Tibial nerve (tissue), 4 donors: Measurements from ENCODE around the gene CYP4A22. TPM values are rescaled to one million over a fixed set of nuclear protein-coding genes. Genes with fewer than 3 reads are reported as not detected.

Experiments used
- DNase-seq, 2 donors: peaks; one replicate each; pipeline ENCODE4 v3.0.0-alpha.2; 2019; ENCODE audit warnings: low spot score in 2 of 2
- H3K27ac ChIP-seq, 4 donors: fragments of 200-600 bp; sonication (generic) in 3 of 4; one replicate each; pipeline ENCODE4 v1.5.1; 2017 to 2019; ENCODE audit warnings: mild to moderate bottlenecking in 1 of 4
- H3K27me3 ChIP-seq, 2 donors: fragments of 200-600 bp; sonication (generic) in 1 of 2; one replicate each; pipeline versions ENCODE4 v1.5.1 to v1.6.0; 2017 to 2019
- H3K36me3 ChIP-seq, 3 donors: fragments of 200-600 bp; sonication (generic); one replicate each; pipeline ENCODE4 v1.5.1; 2018 to 2019
- H3K4me1 ChIP-seq, 4 donors: fragments of 200-600 bp; sonication (generic) in 3 of 4; one replicate each; pipeline ENCODE4 v1.5.1; 2017 to 2019
- H3K4me3 ChIP-seq, 4 donors: fragments of 200-600 bp; sonication (generic) in 3 of 4; one replicate each; pipeline ENCODE4 v1.5.1; 2017 to 2019; ENCODE audit warnings: mild to moderate bottlenecking in 1 of 4, moderate library complexity in 1 of 4
- H3K9me3 ChIP-seq, 4 donors: fragments of 200-600 bp; sonication (generic) in 3 of 4; one replicate each; pipeline ENCODE4 v1.5.1; 2017 to 2019
- EP300 ChIP-seq, 2 donors: sonication (generic); formaldehyde crosslinking; IDR thresholded peaks; one replicate each; pipeline ENCODE4 v1.6.1; 2017; ENCODE audit warnings: antibody characterized with exemption in 2 of 2, mild to moderate bottlenecking in 1 of 2
- POLR2A ChIP-seq, 2 donors: fragments of 450-650 bp; IDR thresholded peaks; one replicate each; pipeline ENCODE4 v1.6.1; 2017; ENCODE audit warnings: antibody characterized with exemption in 2 of 2, mild to moderate bottlenecking in 2 of 2, moderate library complexity in 2 of 2
- WGBS, 2 donors: methylation state at CpG; one replicate each; pipeline ENCODE4 v1.1.5; 2018; 5-methylcytosine and 5-hydroxymethylcytosine counted together
- total RNA-seq, 4 donors: library from RNA; depleted of rRNA; stranded (reverse); fragments of >200 nt; gene quantifications; one replicate each; pipeline ENCODE4 v1.1.0, GENCODE V29; 2016
- TF ChIP-seq, protein P1 (sequence below), 5 experiments: fragments of 200-600 bp in 3 of 5; fragments of 450-650 bp in 2 of 5; sonication (generic) in 3 of 5; IDR thresholded peaks; one replicate each; pipeline ENCODE4 v1.5.1; 2016 to 2019; ENCODE audit warnings: antibody characterized with exemption in 5 of 5, mild to moderate bottlenecking in 3 of 5, moderate library complexity in 2 of 5

Gene CYP4A22
- total RNA-seq, 4 donors from 2014 or later = 0.84 to 4.5 (median 2.6) TPM

DNA sequence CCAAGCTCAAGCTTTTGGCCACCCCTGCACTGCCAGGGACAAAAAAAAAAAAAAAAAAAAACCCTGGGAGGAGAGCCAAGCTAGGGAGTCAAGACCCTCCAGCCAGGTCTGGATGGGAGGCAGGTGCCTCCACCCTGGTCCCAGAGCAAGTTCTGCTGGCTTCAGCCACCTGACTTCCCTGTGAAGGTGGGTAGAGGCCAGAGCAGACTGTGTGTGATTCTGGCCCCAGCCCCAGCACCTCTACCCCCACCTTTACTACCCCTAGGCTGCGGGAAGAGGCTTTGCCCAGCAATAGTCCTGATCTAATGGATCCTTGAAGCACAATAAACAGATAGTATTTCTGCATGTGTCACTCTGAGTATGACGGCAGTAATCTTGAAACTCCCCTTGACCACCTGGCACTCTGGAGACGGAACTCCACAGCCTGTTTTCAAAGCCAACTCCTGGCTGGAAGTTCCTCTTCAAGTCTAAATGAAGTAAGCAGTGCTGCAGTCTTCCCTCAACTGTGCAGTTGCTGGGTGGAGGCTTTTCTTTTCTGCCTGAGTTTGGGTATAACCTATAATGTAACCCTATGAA lies 42.8 kb downstream of the CYP4A22 start:
- TF ChIP-seq POLR2A (IDR thresholded peaks at IDR 0.05) (no peak), EP300 (IDR thresholded peaks at IDR 0.05) (no peak)
- TF ChIP-seq, protein P1, sequence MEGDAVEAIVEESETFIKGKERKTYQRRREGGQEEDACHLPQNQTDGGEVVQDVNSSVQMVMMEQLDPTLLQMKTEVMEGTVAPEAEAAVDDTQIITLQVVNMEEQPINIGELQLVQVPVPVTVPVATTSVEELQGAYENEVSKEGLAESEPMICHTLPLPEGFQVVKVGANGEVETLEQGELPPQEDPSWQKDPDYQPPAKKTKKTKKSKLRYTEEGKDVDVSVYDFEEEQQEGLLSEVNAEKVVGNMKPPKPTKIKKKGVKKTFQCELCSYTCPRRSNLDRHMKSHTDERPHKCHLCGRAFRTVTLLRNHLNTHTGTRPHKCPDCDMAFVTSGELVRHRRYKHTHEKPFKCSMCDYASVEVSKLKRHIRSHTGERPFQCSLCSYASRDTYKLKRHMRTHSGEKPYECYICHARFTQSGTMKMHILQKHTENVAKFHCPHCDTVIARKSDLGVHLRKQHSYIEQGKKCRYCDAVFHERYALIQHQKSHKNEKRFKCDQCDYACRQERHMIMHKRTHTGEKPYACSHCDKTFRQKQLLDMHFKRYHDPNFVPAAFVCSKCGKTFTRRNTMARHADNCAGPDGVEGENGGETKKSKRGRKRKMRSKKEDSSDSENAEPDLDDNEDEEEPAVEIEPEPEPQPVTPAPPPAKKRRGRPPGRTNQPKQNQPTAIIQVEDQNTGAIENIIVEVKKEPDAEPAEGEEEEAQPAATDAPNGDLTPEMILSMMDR (IDR thresholded peaks at IDR 0.05) = no peak
- no peak for DNase-seq
- peaks cover 0 to 22% (median 5%) of the 10 kb centered on the region in 4 donors for H3K4me1 ChIP-seq
- no peak overlapping the region for H3K27ac ChIP-seq
- 66 to 67% methylated on average over 3 of the region's 3 CpGs for WGBS, 2 donors
- H3K36me3 ChIP-seq = no peaks in the 10 kb centered on the region
- peaks cover 0 to 31% of the 10 kb centered on the region in 2 donors for H3K27me3 ChIP-seq
- H3K9me3 ChIP-seq = no peaks in the 10 kb centered on the region
- H3K4me3 ChIP-seq = no peak overlapping the region

DNA sequence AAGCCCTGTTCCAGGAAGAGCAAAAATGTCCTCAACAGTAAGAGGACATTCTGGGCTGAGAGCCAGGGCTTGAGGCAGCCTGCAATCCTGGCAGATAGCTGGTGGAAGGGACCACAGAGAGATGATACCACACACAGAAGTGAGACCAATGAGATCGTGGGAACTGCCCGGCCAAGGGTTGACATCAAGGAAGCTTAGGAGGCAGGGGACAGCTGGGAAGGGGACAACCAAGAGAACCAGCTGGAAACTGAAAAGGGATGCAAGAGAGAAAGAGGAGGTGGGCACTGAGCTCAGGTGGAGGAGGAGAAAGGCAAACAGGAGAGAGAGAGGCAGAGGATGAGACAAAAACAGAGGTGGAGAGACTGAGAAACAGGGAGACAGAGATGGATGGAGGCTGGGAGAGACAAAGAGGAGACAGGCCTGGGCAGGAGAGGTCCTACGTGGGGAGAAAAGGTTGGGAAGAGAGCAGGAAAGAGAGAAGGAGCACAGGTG lies 43.4 kb downstream of the CYP4A22 start:
- Histone ChIP-seq H3K4me3 (no peak overlapping the region), H3K36me3 (no peaks in the 10 kb centered on the region), H3K27me3 (peaks cover 0 to 31% of the 10 kb centered on the region in 2 donors), H3K4me1 (peaks cover 0 to 17% (median 5%) of the 10 kb centered on the region in 4 donors), H3K9me3 (no peaks in the 10 kb centered on the region), H3K27ac (no peak overlapping the region)
- 60 to 64% methylated on average over 3 of the region's 3 CpGs for WGBS, 2 donors
- TF ChIP-seq, protein P1 (IDR thresholded peaks at IDR 0.05) = no peak
- no peak for TF ChIP-seq EP300 (IDR thresholded peaks at IDR 0.05)
- TF ChIP-seq POLR2A (IDR thresholded peaks at IDR 0.05) = no peak
- no peak for DNase-seq

DNA sequence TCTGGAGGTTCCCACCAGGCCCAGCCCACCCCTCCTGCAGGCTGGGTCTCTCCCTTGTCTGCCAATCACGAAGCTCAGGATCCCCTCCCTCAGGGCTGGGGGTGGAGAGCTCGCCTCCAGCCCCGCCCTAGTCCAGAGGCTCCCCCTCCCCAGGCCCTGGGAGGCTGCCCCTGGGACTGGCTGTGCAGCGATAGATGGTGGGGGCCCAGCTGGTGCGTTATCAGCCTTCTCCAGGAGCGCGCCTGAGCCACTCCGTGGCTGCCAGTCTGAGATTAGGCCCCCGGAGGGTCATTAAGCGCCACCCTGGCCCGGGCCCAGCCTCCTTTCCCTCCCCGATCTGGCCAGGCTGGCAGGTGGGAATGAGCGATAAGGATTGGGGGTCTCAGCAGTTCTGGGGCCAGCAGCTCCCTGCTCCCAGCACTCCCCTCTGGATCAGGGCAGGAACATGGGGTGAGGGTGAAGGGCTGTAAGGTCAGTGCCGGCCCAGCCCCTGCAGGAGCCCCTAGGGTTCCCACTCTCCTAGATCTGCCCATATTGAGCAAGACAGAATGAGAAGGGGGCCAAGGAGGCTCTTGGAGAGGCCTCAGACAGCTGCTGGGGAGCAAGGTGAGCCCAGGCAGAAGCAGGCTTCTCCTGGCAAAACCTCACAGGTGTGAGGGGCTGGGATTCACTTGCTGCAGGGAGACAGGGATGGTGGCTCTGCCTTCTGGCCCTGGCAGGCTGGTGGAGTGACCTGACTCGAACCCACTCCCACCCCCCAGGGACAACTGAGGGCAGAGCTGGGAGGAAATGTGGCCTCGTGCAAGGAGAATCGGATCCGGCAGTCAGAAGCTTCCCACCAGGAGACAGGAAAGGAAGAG lies 44.1 kb downstream of the CYP4A22 start:
- 34 to 39% methylated on average over 18 of the region's 18 CpGs for WGBS, 2 donors
- TF ChIP-seq POLR2A (IDR thresholded peaks at IDR 0.05) (no peak), EP300 (IDR thresholded peaks at IDR 0.05) (no peak)
- TF ChIP-seq, protein P1 (IDR thresholded peaks at IDR 0.05) = no peak
- Histone ChIP-seq H3K4me3 (no peak overlapping the region), H3K4me1 (peaks cover 0 to 13% (median 5%) of the 10 kb centered on the region in 4 donors), H3K36me3 (no peaks in the 10 kb centered on the region), H3K27me3 (peaks cover 0 to 31% of the 10 kb centered on the region in 2 donors), H3K9me3 (no peaks in the 10 kb centered on the region), H3K27ac (no peak overlapping the region)
- no peak for DNase-seq

DNA sequence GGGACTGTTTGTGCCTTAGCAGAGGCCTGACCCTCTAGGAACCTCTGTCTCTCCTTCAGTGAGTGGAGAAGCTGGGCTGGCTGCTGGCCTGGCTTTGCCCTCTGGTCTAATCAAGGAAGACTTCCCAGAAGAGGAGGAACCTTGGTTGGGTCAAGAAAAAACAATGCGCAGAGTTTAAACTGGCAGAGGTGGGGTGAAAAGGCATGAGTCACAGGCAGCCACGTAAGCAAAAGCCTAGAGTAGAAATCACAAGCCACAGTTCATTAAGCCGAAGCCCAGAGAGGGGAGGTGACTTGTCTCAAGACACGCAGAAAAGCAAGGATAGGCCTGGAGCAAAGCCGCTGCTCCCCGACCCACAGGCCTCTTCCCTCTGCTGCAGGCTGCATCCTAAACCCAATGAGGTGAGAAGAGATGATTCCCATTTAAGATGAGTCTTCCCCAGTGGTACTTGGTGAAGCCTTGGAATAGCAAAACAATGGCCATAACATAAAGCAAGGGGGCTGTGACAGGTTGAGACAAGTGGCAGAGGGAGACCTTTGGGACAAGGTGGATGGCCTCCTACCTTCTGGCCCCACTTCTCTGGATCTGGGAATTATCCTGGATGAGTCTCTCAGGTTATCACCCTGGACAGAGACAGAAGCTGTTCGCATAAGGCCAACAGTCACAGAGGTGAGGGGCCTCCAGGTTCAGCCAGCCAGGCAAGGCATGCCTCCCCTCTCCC lies 44.9 kb downstream of the CYP4A22 start:
- Histone ChIP-seq H3K27me3 (peaks cover 0 to 31% of the 10 kb centered on the region in 2 donors), H3K27ac (no peak overlapping the region), H3K36me3 (no peaks in the 10 kb centered on the region), H3K4me3 (no peak overlapping the region), H3K4me1 (peaks cover 0 to 13% (median 5%) of the 10 kb centered on the region in 4 donors), H3K9me3 (no peaks in the 10 kb centered on the region)
- 74 to 88% methylated on average over 7 of the region's 7 CpGs for WGBS, 2 donors
- TF ChIP-seq, protein P1 (IDR thresholded peaks at IDR 0.05) = no peak
- TF ChIP-seq EP300 (IDR thresholded peaks at IDR 0.05) = no peak
- TF ChIP-seq POLR2A (IDR thresholded peaks at IDR 0.05) = no peak
- no peak for DNase-seq
